Measurements from ENCODE around the gene TRAPPC14. TPM values are rescaled to one million over a fixed set of nuclear protein-coding genes. Genes with fewer than 3 reads are reported as not detected.

The TRAPPC14 gene
- total and polyA plus RNA-seq, 4 donors = 3.6 to 28.2 (median 16.9) TPM

- ATAC-seq (ENCODE audit: low FRiP score) (no peak), DNase-seq (peak in 1 of 2 donors; percentile 47)
- no peak overlapping the region for H3K4me3 ChIP-seq (ENCODE audit: low read length in 2 of 2)
These were observed 10.8 kb upstream of the TRAPPC14 start for GRCh38 chr7:100169147-100169850.

GRCh38 chr7:100167912-100168323 lies 9.4 kb upstream of the TRAPPC14 start:
- DNase-seq (peak in 1 of 2 donors; percentile 56), ATAC-seq (ENCODE audit: low FRiP score) (peak; percentile 35)
- Histone ChIP-seq H3K4me1 (ENCODE audit: control insufficient read depth in 1 of 2, insufficient read depth in 2 of 2, low read length in 2 of 2) (no peaks in the 10 kb centered on the region), H3K4me3 (ENCODE audit: low read length in 2 of 2) (peak overlapping the region; percentile 30 to 61), H3K9me3 (ENCODE audit: control insufficient read depth, low read length) (no peaks in the 10 kb centered on the region), H3K36me3 (ENCODE audit: control insufficient read depth in 1 of 2, insufficient read depth in 2 of 2, low read length in 1 of 2) (no peaks in the 10 kb centered on the region), H3K27me3 (ENCODE audit: control insufficient read depth in 1 of 2, insufficient read depth in 2 of 2, low read length in 1 of 2) (no peaks in the 10 kb centered on the region), H3K27ac (ENCODE audit: low read depth in 1 of 2, low read length in 2 of 2) (no peak overlapping the region)
- 0 to 2% methylated on average over 11 of the region's 11 CpGs for WGBS, 2 donors
- intact Hi-C loops (cut with DNase I) = no loop called here

More at GRCh38 chr7:100169147-100169850, 10.8 kb upstream of the TRAPPC14 start:
- Histone ChIP-seq H3K27ac (ENCODE audit: low read depth in 1 of 2, low read length in 2 of 2) (no peak overlapping the region), H3K9me3 (ENCODE audit: control insufficient read depth, low read length) (no peaks in the 10 kb centered on the region), H3K27me3 (ENCODE audit: control insufficient read depth in 1 of 2, insufficient read depth in 2 of 2, low read length in 1 of 2) (no peaks in the 10 kb centered on the region), H3K4me1 (ENCODE audit: control insufficient read depth in 1 of 2, insufficient read depth in 2 of 2, low read length in 2 of 2) (no peaks in the 10 kb centered on the region), H3K36me3 (ENCODE audit: control insufficient read depth in 1 of 2, insufficient read depth in 2 of 2, low read length in 1 of 2) (no peaks in the 10 kb centered on the region)
- intact Hi-C loops (cut with DNase I) = no loop called here
- WGBS, 2 donors = 85 to 87% methylated on average over 11 of the region's 11 CpGs

- intact Hi-C loops (cut with DNase I) = no loop called here
- H3K4me3 ChIP-seq (ENCODE audit: low read length in 2 of 2) = peak overlapping the region in 1 of 2 donors; percentile 30
- no peaks in the 10 kb centered on the region for H3K9me3 ChIP-seq (ENCODE audit: control insufficient read depth, low read length)
- 58 to 64% methylated on average over 14 of the region's 14 CpGs for WGBS, 2 donors
- H3K4me1 ChIP-seq (ENCODE audit: control insufficient read depth in 1 of 2, insufficient read depth in 2 of 2, low read length in 2 of 2) = no peaks in the 10 kb centered on the region
- no peak for ATAC-seq (ENCODE audit: low FRiP score)
- no peaks in the 10 kb centered on the region for H3K27me3 ChIP-seq (ENCODE audit: control insufficient read depth in 1 of 2, insufficient read depth in 2 of 2, low read length in 1 of 2)
- no peak overlapping the region for H3K27ac ChIP-seq (ENCODE audit: low read depth in 1 of 2, low read length in 2 of 2)
- H3K36me3 ChIP-seq (ENCODE audit: control insufficient read depth in 1 of 2, insufficient read depth in 2 of 2, low read length in 1 of 2) = no peaks in the 10 kb centered on the region
- DNase-seq = peak; percentile 15 to 53
These were observed 8.7 kb upstream of the TRAPPC14 start for GRCh38 chr7:100166970-100167911.

- intact Hi-C loops (cut with DNase I) = no loop called here
- ATAC-seq (ENCODE audit: low FRiP score) (no peak), DNase-seq (peak; percentile 27 to 42)
- Histone ChIP-seq H3K4me1 (ENCODE audit: control insufficient read depth in 1 of 2, insufficient read depth in 2 of 2, low read length in 2 of 2) (no peaks in the 10 kb centered on the region), H3K27me3 (ENCODE audit: control insufficient read depth in 1 of 2, insufficient read depth in 2 of 2, low read length in 1 of 2) (no peaks in the 10 kb centered on the region), H3K27ac (ENCODE audit: low read depth in 1 of 2, low read length in 2 of 2) (no peak overlapping the region), H3K36me3 (ENCODE audit: control insufficient read depth in 1 of 2, insufficient read depth in 2 of 2, low read length in 1 of 2) (no peaks in the 10 kb centered on the region), H3K9me3 (ENCODE audit: control insufficient read depth, low read length) (no peaks in the 10 kb centered on the region), H3K4me3 (ENCODE audit: low read length in 2 of 2) (no peak overlapping the region)
- WGBS, 2 donors = 90 to 92% methylated on average over 16 of the region's 16 CpGs
These were observed 7.9 kb upstream of the TRAPPC14 start for GRCh38 chr7:100166317-100166940.

- ATAC-seq (ENCODE audit: low FRiP score) = no peak
- WGBS, 2 donors = 90 to 94% methylated on average over 5 of the region's 5 CpGs
- DNase-seq = peak in 1 of 2 donors; percentile 12
- no peak overlapping the region for H3K27ac ChIP-seq (ENCODE audit: low read depth in 1 of 2, low read length in 2 of 2)
- H3K4me3 ChIP-seq (ENCODE audit: low read length in 2 of 2) = no peak overlapping the region
- H3K27me3 ChIP-seq (ENCODE audit: control insufficient read depth in 1 of 2, insufficient read depth in 2 of 2, low read length in 1 of 2) = no peaks in the 10 kb centered on the region
- no peaks in the 10 kb centered on the region for H3K4me1 ChIP-seq (ENCODE audit: control insufficient read depth in 1 of 2, insufficient read depth in 2 of 2, low read length in 2 of 2)
- H3K36me3 ChIP-seq (ENCODE audit: control insufficient read depth in 1 of 2, insufficient read depth in 2 of 2, low read length in 1 of 2) = no peaks in the 10 kb centered on the region
- H3K9me3 ChIP-seq (ENCODE audit: control insufficient read depth, low read length) = no peaks in the 10 kb centered on the region
- intact Hi-C loops (cut with DNase I) = no loop called here
These were observed 5.3 kb upstream of the TRAPPC14 start for GRCh38 chr7:100163871-100164270.

GRCh38 chr7:100163006-100163531 lies 4.5 kb upstream of the TRAPPC14 start:
- ATAC-seq (ENCODE audit: low FRiP score) = no peak
- intact Hi-C loops (cut with DNase I) = no loop called here
- Histone ChIP-seq H3K36me3 (ENCODE audit: control insufficient read depth in 1 of 2, insufficient read depth in 2 of 2, low read length in 1 of 2) (no peaks in the 10 kb centered on the region), H3K27me3 (ENCODE audit: control insufficient read depth in 1 of 2, insufficient read depth in 2 of 2, low read length in 1 of 2) (no peaks in the 10 kb centered on the region), H3K9me3 (ENCODE audit: control insufficient read depth, low read length) (no peaks in the 10 kb centered on the region), H3K27ac (ENCODE audit: low read depth in 1 of 2, low read length in 2 of 2) (no peak overlapping the region), H3K4me1 (ENCODE audit: control insufficient read depth in 1 of 2, insufficient read depth in 2 of 2, low read length in 2 of 2) (no peaks in the 10 kb centered on the region), H3K4me3 (ENCODE audit: low read length in 2 of 2) (no peak overlapping the region)
- DNase-seq = peak; percentile 21 to 32
- 77 to 78% methylated on average over 6 of the region's 6 CpGs for WGBS, 2 donors

- no peaks in the 10 kb centered on the region for H3K4me1 ChIP-seq (ENCODE audit: control insufficient read depth in 1 of 2, insufficient read depth in 2 of 2, low read length in 2 of 2)
- ATAC-seq (ENCODE audit: low FRiP score) (no peak), DNase-seq (peak in 1 of 2 donors; percentile 44)
- H3K27ac ChIP-seq (ENCODE audit: low read depth in 1 of 2, low read length in 2 of 2) = no peak overlapping the region
- H3K4me3 ChIP-seq (ENCODE audit: low read length in 2 of 2) = no peak overlapping the region
- H3K36me3 ChIP-seq (ENCODE audit: control insufficient read depth in 1 of 2, insufficient read depth in 2 of 2, low read length in 1 of 2) = no peaks in the 10 kb centered on the region
- no peaks in the 10 kb centered on the region for H3K9me3 ChIP-seq (ENCODE audit: control insufficient read depth, low read length)
- WGBS, 2 donors = 90 to 94% methylated on average over 18 of the region's 18 CpGs
- H3K27me3 ChIP-seq (ENCODE audit: control insufficient read depth in 1 of 2, insufficient read depth in 2 of 2, low read length in 1 of 2) = no peaks in the 10 kb centered on the region
- intact Hi-C loops (cut with DNase I) = no loop called here
These were observed 1.5 kb upstream of the TRAPPC14 start for GRCh38 chr7:100160067-100160466.

- DNase-seq (peak in 1 of 2 donors; percentile 20), ATAC-seq (ENCODE audit: low FRiP score) (no peak)
- H3K27ac ChIP-seq (ENCODE audit: low read depth in 1 of 2, low read length in 2 of 2) = no peak overlapping the region
- peak overlapping the region in 1 of 2 donors; percentile 84 for H3K4me3 ChIP-seq (ENCODE audit: low read length in 2 of 2)
- intact Hi-C loops (cut with DNase I) = no loop called here
- no peaks in the 10 kb centered on the region for H3K9me3 ChIP-seq (ENCODE audit: control insufficient read depth, low read length)
- no peaks in the 10 kb centered on the region for H3K27me3 ChIP-seq (ENCODE audit: control insufficient read depth in 1 of 2, insufficient read depth in 2 of 2, low read length in 1 of 2)
- H3K36me3 ChIP-seq (ENCODE audit: control insufficient read depth in 1 of 2, insufficient read depth in 2 of 2, low read length in 1 of 2) = no peaks in the 10 kb centered on the region
- H3K4me1 ChIP-seq (ENCODE audit: control insufficient read depth in 1 of 2, insufficient read depth in 2 of 2, low read length in 2 of 2) = no peaks in the 10 kb centered on the region
- WGBS, 2 donors = 69 to 71% methylated on average over 7 of the region's 7 CpGs
These were observed 638 bp upstream of the TRAPPC14 start for GRCh38 chr7:100159099-100159623.
